Measurements from ENCODE around the gene DZIP1L. TPM values are rescaled to one million over a fixed set of nuclear protein-coding genes. Genes with fewer than 3 reads are reported as not detected.

Gene DZIP1L
- total and polyA plus RNA-seq, 9 donors = 4.9 to 29.0 (median 18.9) TPM

DNA sequence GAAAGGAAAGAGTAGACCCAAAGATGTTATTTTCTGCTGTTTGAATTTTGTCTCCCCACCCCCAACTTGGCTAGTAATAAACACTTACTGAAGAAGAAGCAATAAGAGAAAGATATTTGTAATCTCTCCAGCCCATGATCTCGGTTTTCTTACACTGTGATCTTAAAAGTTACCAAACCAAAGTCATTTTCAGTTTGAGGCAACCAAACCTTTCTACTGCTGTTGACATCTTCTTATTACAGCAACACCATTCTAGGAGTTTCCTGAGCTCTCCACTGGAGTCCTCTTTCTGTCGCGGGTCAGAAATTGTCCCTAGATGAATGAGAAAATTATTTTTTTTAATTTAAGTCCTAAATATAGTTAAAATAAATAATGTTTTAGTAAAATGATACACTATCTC, 83.9 kb downstream of the DZIP1L start:
- DNase-seq = no peak
- intact Hi-C loops (cut with DNase I) = no loop called here
- WGBS, 3 donors = 88 to 93% (median 92%) methylated on average over 3 of the region's 3 CpGs
- no peaks in the 10 kb centered on the region for H3K36me3 ChIP-seq
- H3K27me3 ChIP-seq = no peaks in the 10 kb centered on the region
- TF ChIP-seq EP300 (IDR thresholded peaks at IDR 0.05) (no peak), POLR2A (IDR thresholded peaks at IDR 0.05) (no peak)
- TF ChIP-seq, protein P1, sequence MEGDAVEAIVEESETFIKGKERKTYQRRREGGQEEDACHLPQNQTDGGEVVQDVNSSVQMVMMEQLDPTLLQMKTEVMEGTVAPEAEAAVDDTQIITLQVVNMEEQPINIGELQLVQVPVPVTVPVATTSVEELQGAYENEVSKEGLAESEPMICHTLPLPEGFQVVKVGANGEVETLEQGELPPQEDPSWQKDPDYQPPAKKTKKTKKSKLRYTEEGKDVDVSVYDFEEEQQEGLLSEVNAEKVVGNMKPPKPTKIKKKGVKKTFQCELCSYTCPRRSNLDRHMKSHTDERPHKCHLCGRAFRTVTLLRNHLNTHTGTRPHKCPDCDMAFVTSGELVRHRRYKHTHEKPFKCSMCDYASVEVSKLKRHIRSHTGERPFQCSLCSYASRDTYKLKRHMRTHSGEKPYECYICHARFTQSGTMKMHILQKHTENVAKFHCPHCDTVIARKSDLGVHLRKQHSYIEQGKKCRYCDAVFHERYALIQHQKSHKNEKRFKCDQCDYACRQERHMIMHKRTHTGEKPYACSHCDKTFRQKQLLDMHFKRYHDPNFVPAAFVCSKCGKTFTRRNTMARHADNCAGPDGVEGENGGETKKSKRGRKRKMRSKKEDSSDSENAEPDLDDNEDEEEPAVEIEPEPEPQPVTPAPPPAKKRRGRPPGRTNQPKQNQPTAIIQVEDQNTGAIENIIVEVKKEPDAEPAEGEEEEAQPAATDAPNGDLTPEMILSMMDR (IDR thresholded peaks at IDR 0.05) = no peak
- peaks cover 4% of the 10 kb centered on the region for H3K4me1 ChIP-seq (ENCODE audit: insufficient read depth)
- no peaks in the 10 kb centered on the region for H3K9me3 ChIP-seq
- no peak overlapping the region for H3K27ac ChIP-seq
- H3K4me3 ChIP-seq = no peak overlapping the region

DNA sequence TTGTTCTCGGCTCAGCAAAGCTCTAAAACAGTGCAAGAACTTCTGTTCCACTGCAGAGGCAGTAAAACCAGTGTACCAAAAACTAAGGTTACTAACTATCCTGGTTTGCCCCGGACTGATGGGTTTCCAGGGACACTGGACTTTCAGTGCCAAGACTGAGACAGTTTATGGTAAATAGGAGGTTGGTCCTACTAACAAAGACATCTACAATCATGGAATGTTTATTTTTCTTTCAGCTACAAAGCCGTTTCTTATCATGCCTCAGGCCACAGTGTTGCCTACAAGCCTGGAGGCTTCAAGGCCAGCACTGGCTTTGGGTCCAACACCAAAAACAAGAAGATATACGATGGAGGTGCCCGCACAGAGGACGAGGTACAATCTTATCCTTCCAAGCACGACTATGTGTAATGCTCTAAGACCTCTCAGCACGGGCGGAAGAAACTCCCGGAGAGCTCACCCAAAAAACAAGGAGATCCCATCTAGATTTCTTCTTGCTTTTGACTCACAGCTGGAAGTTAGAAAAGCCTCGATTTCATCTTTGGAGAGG, 84.6 kb downstream of the DZIP1L start:
- H3K4me3 ChIP-seq = no peak overlapping the region

DNA sequence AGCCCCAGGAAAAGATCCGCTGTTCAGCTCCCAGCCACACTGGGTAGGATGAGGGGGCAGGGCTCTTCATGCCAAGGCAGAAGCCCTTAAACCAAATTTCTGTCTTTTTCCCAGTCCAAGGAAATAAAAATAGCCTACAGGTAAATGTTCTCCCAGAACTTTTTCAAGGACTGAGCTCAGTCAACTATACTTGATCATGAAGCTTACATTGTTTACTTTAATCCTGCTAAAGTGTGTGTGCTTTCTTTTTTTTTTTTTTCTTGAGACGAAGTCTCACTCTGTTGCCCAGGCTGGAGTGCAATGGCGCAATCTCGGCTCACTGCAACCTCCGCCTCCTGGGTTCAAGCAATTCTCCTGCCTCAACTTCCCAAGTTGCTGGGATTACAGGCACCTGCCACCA, 87.6 kb downstream of the DZIP1L start:
- TF ChIP-seq, protein P1 (IDR thresholded peaks at IDR 0.05) = no peak
- intact Hi-C loops (cut with DNase I) = no loop called here
- H3K27ac ChIP-seq = no peak overlapping the region
- H3K27me3 ChIP-seq = no peaks in the 10 kb centered on the region
- H3K9me3 ChIP-seq = no peaks in the 10 kb centered on the region
- WGBS, 3 donors = 93 to 99% (median 97%) methylated on average over 5 of the region's 5 CpGs
- H3K4me3 ChIP-seq = no peak overlapping the region
- peaks cover 4% of the 10 kb centered on the region for H3K4me1 ChIP-seq (ENCODE audit: insufficient read depth)
- H3K36me3 ChIP-seq = no peaks in the 10 kb centered on the region
- no peak for DNase-seq

More for the DNA sequence above, 84.6 kb downstream of the DZIP1L start:
- Histone ChIP-seq H3K27me3 (no peaks in the 10 kb centered on the region), H3K36me3 (no peaks in the 10 kb centered on the region), H3K27ac (no peak overlapping the region), H3K9me3 (no peaks in the 10 kb centered on the region), H3K4me1 (ENCODE audit: insufficient read depth) (peaks cover 4% of the 10 kb centered on the region)
- intact Hi-C loops (cut with DNase I) = no loop called here
- TF ChIP-seq POLR2A (IDR thresholded peaks at IDR 0.05) (no peak), EP300 (IDR thresholded peaks at IDR 0.05) (no peak)
- TF ChIP-seq, protein P1 (IDR thresholded peaks at IDR 0.05) = no peak
- 38 to 65% (median 56%) methylated on average over 11 of the region's 11 CpGs for WGBS, 3 donors
- no peak for DNase-seq

DNA sequence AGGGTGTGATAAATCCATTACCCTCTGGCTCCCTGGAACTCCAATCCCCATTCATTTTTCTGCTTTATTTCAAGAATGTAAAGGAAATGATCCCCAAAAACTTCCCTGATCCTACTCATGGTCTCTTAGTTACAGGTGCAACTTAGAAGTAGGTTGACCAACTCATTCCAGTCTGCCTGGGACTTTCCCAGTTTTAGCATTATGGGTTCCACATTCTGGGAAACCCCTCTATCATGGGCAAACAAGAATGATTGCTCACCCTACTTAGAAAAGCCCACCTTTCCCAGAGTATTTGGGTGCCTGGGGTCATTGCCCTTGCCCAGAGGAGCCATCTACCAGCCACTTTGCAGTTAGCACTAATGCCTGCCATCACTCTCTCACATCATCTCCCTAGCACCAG, 89.9 kb downstream of the DZIP1L start:
- H3K27ac ChIP-seq = no peak overlapping the region
- peaks cover 2% of the 10 kb centered on the region for H3K4me1 ChIP-seq (ENCODE audit: insufficient read depth)
- no peak for DNase-seq
- TF ChIP-seq POLR2A (IDR thresholded peaks at IDR 0.05) (no peak), EP300 (IDR thresholded peaks at IDR 0.05) (no peak)
- TF ChIP-seq, protein P1 (IDR thresholded peaks at IDR 0.05) = no peak
- H3K4me3 ChIP-seq = no peak overlapping the region
- H3K27me3 ChIP-seq = no peaks in the 10 kb centered on the region
- intact Hi-C loops (cut with DNase I) = no loop called here
- no peaks in the 10 kb centered on the region for H3K36me3 ChIP-seq
- no peaks in the 10 kb centered on the region for H3K9me3 ChIP-seq
